Measurements from ENCODE around the gene JPH3.

The JPH3 gene

DNA sequence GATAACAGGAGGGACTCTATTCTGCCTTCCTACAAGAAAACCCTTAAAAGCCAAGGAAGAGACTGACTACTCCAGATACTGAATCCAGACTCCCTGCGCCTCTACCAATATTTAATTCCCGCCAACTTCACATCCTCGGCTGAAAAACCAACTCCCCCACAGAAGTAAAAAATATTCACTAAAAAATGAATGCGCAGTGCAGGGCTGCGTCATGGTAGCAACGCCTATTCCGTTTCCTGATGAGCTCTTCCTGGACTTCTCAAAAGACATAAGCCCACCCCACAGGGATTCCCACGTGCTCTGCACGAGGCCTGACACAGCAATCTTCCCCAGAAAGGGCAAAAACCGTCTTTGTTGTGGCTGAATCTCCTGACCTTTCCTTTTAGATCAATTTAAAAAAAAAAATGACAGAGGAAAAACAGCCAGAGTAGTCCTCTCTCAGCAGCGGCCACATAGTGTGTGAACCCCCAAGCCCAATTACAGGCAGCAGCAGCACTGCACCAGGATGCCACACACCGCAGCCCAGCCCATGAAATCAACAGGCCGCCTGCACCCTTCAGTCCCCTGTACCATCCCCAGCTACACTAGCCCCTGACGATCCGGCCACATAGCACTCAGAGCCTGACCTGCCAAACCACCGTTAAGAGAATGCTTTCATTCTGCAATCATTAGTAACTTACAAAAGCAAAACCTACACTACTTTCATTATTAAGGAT is 139.6 kb downstream of the JPH3 start:
- no peak for DNase-seq (ENCODE audit: low read depth in 3 of 3)

DNA sequence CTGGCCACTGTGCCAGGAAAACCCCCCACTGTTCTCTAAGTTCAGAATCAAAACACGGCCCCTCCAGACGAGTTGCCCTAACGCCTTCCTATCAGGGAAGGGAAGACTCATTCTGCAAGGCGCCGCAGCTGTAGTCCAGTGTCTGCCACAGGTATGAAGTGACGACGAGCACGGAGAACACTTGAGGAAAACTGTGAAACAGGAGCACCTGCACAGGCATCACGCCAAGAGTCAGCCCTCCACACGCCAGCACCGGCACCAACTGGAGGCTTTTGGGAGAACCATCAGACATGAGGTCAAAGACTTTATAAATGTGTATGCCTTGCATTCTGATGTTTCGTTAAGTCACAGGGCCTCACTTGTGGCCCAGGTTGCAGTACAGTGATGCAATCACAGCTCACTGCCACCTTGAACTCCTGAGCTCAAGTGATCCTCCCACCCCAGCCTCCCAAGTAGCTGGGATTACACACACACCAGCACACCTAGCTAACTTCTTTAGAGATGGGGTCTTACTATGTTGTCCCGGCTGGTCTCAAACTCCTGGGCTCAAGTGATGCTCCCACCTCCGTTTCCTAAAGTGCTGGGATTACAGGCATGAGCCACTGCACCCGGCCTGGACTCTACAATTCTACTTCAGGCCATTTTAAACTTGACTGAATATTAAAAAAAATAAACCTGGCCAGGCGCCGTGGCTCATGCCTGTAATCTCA is 140.6 kb downstream of the JPH3 start:
- DNase-seq (ENCODE audit: low read depth in 3 of 3) = no peak

DNA sequence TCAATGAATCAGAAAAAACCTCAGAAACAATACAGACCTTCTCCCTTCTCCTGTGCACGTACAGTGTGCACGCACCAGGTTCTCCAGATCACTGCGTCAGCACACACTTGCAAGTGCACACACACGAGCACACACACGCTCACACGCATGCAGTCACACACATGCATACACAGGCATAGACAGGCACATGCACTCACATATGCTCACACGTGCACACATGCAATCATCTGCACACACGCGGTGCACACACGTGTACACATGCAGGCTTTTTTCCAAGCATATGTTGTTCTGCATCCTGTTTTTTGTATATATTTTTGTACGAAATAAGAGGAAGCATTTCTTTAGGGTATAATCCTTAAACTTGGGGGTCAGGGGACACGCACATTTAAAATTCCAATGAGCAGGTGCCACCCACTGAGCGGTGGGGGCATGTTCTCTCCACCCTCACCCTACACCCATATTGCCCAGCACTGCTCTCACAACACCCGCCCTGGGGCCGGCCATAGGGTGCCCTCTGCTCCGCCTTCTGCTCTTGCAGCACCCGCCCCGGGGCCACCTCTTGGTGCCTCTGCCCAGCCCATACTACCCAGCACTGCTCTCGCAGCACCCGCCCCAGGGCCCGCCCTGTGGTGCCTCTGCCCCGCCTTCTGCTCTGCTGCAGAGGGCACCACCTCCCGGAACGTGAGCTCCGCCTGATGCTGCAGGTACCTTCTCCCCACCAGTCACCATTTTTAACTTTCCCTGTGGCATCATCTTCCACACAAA is 142.6 kb downstream of the JPH3 start:
- no peak for DNase-seq (ENCODE audit: low read depth in 3 of 3)

DNA sequence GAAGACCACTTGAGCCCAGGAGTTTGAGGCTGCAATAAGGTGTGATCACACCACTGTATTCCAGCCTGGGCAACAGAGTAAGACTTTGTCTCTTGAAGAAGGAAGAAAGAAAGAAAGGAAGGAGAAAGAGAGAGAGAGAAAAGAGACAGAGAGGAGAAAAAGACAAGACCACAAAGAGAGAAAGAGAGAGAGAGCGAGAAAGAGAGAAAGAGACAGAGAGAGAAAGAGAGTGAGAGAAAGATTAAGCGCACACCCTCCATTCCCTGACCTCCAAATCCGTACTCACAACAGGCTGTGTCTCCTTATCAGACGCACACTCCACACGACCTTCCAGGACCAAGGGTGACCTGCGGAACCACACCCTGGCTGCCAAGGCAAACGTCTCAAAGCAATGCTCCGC is 143.9 kb downstream of the JPH3 start:
- no peak for DNase-seq (ENCODE audit: low read depth in 3 of 3)
